A673 (cell line): ENCODE measurements around the gene DLG5. TPM values are rescaled to one million over a fixed set of nuclear protein-coding genes. Genes with fewer than 3 reads are reported as not detected.

Experiments
- BruUV-seq: library from RNA; stranded (reverse); fragments of 400-500 nt; replicated peaks from 2 replicates; lab custom pipeline; 2021; lab: Mats Ljungman, UMichigan
- CTCF ChIA-PET: fragments of 300-600 bp; sonication (Branson Sonifier 250); formaldehyde crosslinking; loops from one replicate; lab custom pipeline; 2022; ENCODE audit warnings: antibody characterized with exemption; lab: Charles Lee
- POLR2A ChIA-PET: fragments of 300-600 bp; sonication (Branson Sonifier 250); formaldehyde crosslinking; loops from one replicate; lab custom pipeline; 2022; ENCODE audit warnings: antibody characterized with exemption; ENCODE audit not compliant: low non-redundant PET; lab: Charles Lee
- DNase-seq: peaks from one replicate; pipeline ENCODE4 v3.0.0-alpha.2; 2015; ENCODE audit warnings: low spot score
- H3K27ac ChIP-seq: fragments of 200-600 bp; sonication (generic); 2 replicates; pipeline ENCODE4 v1.5.1; 2016; ENCODE audit warnings: mixed run types, low read depth, mild to moderate bottlenecking, mixed read lengths, antibody characterized with exemption, low read length; ENCODE audit not compliant: poor library complexity, severe bottlenecking
- H3K27me3 ChIP-seq: fragments of 200-600 bp; sonication (generic); replicated peaks from 2 replicates; pipeline ENCODE4 v1.6.1; 2017; ENCODE audit warnings: mixed run types, low read depth, mild to moderate bottlenecking, mixed read lengths, antibody characterized with exemption, low read length; ENCODE audit not compliant: insufficient read depth, poor library complexity
- H3K36me3 ChIP-seq: fragments of 200-600 bp; sonication (generic); 2 replicates; pipeline ENCODE4 v1.6.1; 2016; ENCODE audit warnings: mixed run types, mild to moderate bottlenecking, mixed read lengths, antibody characterized with exemption, low read length; ENCODE audit not compliant: insufficient read depth, poor library complexity, severe bottlenecking
- H3K4me1 ChIP-seq: fragments of 200-600 bp; sonication (generic); 2 replicates; pipeline ENCODE4 v1.6.1; 2017; ENCODE audit warnings: mixed run types, mild to moderate bottlenecking, mixed read lengths, antibody characterized with exemption, low read length; ENCODE audit not compliant: insufficient read depth, poor library complexity, severe bottlenecking
- H3K4me3 ChIP-seq: fragments of 200-600 bp; sonication (generic); 2 replicates; pipeline ENCODE4 v1.5.1; 2016; ENCODE audit warnings: low read depth, mixed run types, mild to moderate bottlenecking, mixed read lengths, low read length; ENCODE audit not compliant: poor library complexity, severe bottlenecking
- H3K9me3 ChIP-seq: fragments of 200-600 bp; sonication (generic); 2 replicates; pipeline ENCODE4 v1.6.1; 2016; ENCODE audit warnings: mixed run types, low read depth, mild to moderate bottlenecking, mixed read lengths, antibody characterized with exemption, low read length; ENCODE audit not compliant: poor library complexity, severe bottlenecking
- CTCF ChIP-seq: fragments of 300-800, 200-600 bp; sonication (generic); conservative IDR thresholded peaks from 2 replicates; pipeline ENCODE4 v1.5.1; 2017; ENCODE audit warnings: low read depth, mild to moderate bottlenecking, antibody characterized with exemption, low read length, moderate library complexity, mixed read lengths
- EZH2 ChIP-seq: fragments of 200-600 bp; sonication (generic); IDR thresholded peaks from 2 replicates; pipeline ENCODE4 v1.6.1; 2017; ENCODE audit warnings: borderline replicate concordance, low read depth, mild to moderate bottlenecking, mixed read lengths, antibody characterized with exemption, low read length; ENCODE audit not compliant: poor library complexity, severe bottlenecking
- intact Hi-C: fragments of 100-400 bp; cut with micrococcal nuclease; formaldehyde crosslinking; loops from one replicate; pipeline ENCODE4 v1.10.0; 2022; ENCODE audit not compliant: unreplicated experiment
- total RNA-seq: library from RNA; stranded (reverse); gene quantifications from 2 replicates; pipeline ENCODE4 v1.2.3, GENCODE V29; 2021

The DLG5 gene
- total RNA-seq, 1 experiment from 2014 or later = 44.0 TPM

- intact Hi-C loops = no loop called here
- peaks cover 4% of the 10 kb centered on the region for H3K36me3 ChIP-seq
- H3K9me3 ChIP-seq = no peaks in the 10 kb centered on the region
- ChIA-PET CTCF (no interaction called here), POLR2A (no interaction called here)
- H3K4me3 ChIP-seq = no peak overlapping the region
- no peak overlapping the region for H3K27ac ChIP-seq
- TF ChIP-seq EZH2 (no peak), CTCF (no peak)
- no TSS peak for BruUV-seq
- DNase-seq = no peak
- H3K4me1 ChIP-seq = no peaks in the 10 kb centered on the region
- no peaks in the 10 kb centered on the region for H3K27me3 ChIP-seq
Measured at GRCh38 chr10:77824908-77825307, 101.6 kb downstream of the DLG5 start.

- ChIA-PET CTCF (no interaction called here), POLR2A (no interaction called here)
- Histone ChIP-seq H3K4me1 (no peaks in the 10 kb centered on the region), H3K9me3 (no peaks in the 10 kb centered on the region), H3K36me3 (peaks cover 4% of the 10 kb centered on the region), H3K27me3 (no peaks in the 10 kb centered on the region), H3K4me3 (no peak overlapping the region), H3K27ac (no peak overlapping the region)
- DNase-seq = no peak
- intact Hi-C loops = no loop called here
- no peak for TF ChIP-seq CTCF
- TF ChIP-seq EZH2 = no peak
- BruUV-seq = no TSS peak
Measured at GRCh38 chr10:77823811-77824542, 102.6 kb downstream of the DLG5 start.

GRCh38 chr10:77821551-77821950 lies 105.0 kb downstream of the DLG5 start:
- Histone ChIP-seq H3K27ac (no peak overlapping the region), H3K4me1 (no peaks in the 10 kb centered on the region), H3K36me3 (peaks cover 14% of the 10 kb centered on the region), H3K4me3 (no peak overlapping the region), H3K9me3 (no peaks in the 10 kb centered on the region), H3K27me3 (no peaks in the 10 kb centered on the region)
- ChIA-PET POLR2A (no interaction called here), CTCF (no interaction called here)
- DNase-seq = no peak
- TF ChIP-seq EZH2 (no peak), CTCF (no peak)
- intact Hi-C loops = no loop called here
- BruUV-seq = TSS peak; percentile 46
